ENCODE measurements around the gene ACOT7.
A peak's percentile ranks its signal among the peaks of the same experiment; 100 is the strongest.

The ACOT7 gene

DNA sequence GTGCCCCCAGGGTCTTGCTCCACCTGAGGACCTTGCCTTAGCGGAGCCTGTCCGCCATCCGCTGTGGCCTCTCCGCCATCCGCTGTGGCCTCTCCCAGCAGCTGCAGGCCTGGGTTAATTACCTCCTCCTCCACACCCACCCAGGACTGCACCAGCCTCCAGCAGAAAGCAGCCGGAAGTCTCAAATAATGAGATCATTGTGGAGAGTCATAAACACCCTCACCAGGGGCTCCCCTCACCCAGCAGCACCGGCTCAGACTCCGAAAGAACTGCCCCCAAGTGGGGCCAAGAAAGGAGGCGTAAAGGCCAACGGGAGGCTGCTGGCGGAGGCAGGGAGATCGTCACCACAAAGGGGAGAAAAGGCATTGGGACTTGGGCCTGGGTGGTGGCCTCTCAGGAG is 122.0 kb downstream of the ACOT7 start:
- peaks cover 9% of the 10 kb centered on the region for H3K4me1 ChIP-seq (ENCODE audit: insufficient read depth, low read length, poor library complexity, severe bottlenecking)

DNA sequence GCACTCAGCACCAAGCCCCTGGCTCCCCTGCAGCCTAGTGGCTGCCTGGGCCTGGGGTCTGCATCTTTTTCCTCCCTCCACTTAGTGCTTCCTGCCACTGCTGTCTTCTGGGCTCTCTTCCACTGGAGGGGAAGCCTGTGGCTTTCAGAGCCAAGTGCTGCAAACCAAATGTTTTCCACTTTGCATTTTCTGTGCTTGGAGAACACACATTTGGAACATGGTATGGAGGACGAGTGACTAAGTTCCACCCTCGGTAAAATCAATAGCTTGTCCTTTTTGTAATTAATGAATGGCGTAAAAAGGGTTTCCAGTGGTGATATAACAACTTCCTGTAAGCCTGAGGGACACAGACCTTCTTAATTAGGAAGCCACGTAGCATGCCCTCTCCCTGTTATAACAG is 122.6 kb downstream of the ACOT7 start:
- Histone ChIP-seq H3K9ac (ENCODE audit: low read depth, low read length, poor library complexity, severe bottlenecking) (peak overlapping the region; percentile 8), H3K4me3 (ENCODE audit: low read length, poor library complexity, severe bottlenecking) (no peak overlapping the region), H3K4me2 (ENCODE audit: low read depth, low read length, poor library complexity, severe bottlenecking) (no peak overlapping the region), H3K9me3 (ENCODE audit: insufficient read depth, low read depth, low read length) (no peaks in the 10 kb centered on the region), H3K4me1 (ENCODE audit: insufficient read depth, low read length, poor library complexity, severe bottlenecking) (peaks cover 9% of the 10 kb centered on the region), H3K36me3 (ENCODE audit: insufficient read depth, low read length) (no peaks in the 10 kb centered on the region), H3K27me3 (ENCODE audit: insufficient read depth, low read length, poor library complexity, severe bottlenecking) (no peaks in the 10 kb centered on the region), H4K20me1 (ENCODE audit: insufficient read depth, low read length, poor library complexity, severe bottlenecking) (no peaks in the 10 kb centered on the region), H2AFZ (ENCODE audit: low read length) (no peak overlapping the region), H3K9me2 (replicated peaks; ENCODE audit: low read depth, low read length) (no peaks in the 10 kb centered on the region), H3K79me2 (ENCODE audit: insufficient read depth, low read length) (no peaks in the 10 kb centered on the region), H3F3A (ENCODE audit: low read depth) (no peaks in the 10 kb centered on the region)
- TF ChIP-seq EZH2phosphoT487 (IDR thresholded peaks at IDR 0.05; ENCODE audit: borderline replicate concordance): no peak
- TF ChIP-seq, protein P1, sequence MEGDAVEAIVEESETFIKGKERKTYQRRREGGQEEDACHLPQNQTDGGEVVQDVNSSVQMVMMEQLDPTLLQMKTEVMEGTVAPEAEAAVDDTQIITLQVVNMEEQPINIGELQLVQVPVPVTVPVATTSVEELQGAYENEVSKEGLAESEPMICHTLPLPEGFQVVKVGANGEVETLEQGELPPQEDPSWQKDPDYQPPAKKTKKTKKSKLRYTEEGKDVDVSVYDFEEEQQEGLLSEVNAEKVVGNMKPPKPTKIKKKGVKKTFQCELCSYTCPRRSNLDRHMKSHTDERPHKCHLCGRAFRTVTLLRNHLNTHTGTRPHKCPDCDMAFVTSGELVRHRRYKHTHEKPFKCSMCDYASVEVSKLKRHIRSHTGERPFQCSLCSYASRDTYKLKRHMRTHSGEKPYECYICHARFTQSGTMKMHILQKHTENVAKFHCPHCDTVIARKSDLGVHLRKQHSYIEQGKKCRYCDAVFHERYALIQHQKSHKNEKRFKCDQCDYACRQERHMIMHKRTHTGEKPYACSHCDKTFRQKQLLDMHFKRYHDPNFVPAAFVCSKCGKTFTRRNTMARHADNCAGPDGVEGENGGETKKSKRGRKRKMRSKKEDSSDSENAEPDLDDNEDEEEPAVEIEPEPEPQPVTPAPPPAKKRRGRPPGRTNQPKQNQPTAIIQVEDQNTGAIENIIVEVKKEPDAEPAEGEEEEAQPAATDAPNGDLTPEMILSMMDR (conservative IDR thresholded peaks at IDR 0.05; ENCODE audit: low read length): no peak

More for the DNA sequence above, 122.0 kb downstream of the ACOT7 start:
- H3K9ac ChIP-seq (ENCODE audit: low read depth, low read length, poor library complexity, severe bottlenecking): no peak overlapping the region
- no peaks in the 10 kb centered on the region for H3F3A ChIP-seq (ENCODE audit: low read depth)
- H3K9me2 ChIP-seq (replicated peaks; ENCODE audit: low read depth, low read length): no peaks in the 10 kb centered on the region
- H3K4me2 ChIP-seq (ENCODE audit: low read depth, low read length, poor library complexity, severe bottlenecking): no peak overlapping the region
- no peaks in the 10 kb centered on the region for H3K27me3 ChIP-seq (ENCODE audit: insufficient read depth, low read length, poor library complexity, severe bottlenecking)
- H2AFZ ChIP-seq (ENCODE audit: low read length): no peak overlapping the region
- TF ChIP-seq, protein P1 (conservative IDR thresholded peaks at IDR 0.05; ENCODE audit: low read length): no peak
- TF ChIP-seq EZH2phosphoT487 (IDR thresholded peaks at IDR 0.05; ENCODE audit: borderline replicate concordance): no peak
- H3K36me3 ChIP-seq (ENCODE audit: insufficient read depth, low read length): no peaks in the 10 kb centered on the region
- H3K9me3 ChIP-seq (ENCODE audit: insufficient read depth, low read depth, low read length): no peaks in the 10 kb centered on the region
- H4K20me1 ChIP-seq (ENCODE audit: insufficient read depth, low read length, poor library complexity, severe bottlenecking): no peaks in the 10 kb centered on the region
- H3K79me2 ChIP-seq (ENCODE audit: insufficient read depth, low read length): no peaks in the 10 kb centered on the region
- H3K4me3 ChIP-seq (ENCODE audit: low read length, poor library complexity, severe bottlenecking): no peak overlapping the region

DNA sequence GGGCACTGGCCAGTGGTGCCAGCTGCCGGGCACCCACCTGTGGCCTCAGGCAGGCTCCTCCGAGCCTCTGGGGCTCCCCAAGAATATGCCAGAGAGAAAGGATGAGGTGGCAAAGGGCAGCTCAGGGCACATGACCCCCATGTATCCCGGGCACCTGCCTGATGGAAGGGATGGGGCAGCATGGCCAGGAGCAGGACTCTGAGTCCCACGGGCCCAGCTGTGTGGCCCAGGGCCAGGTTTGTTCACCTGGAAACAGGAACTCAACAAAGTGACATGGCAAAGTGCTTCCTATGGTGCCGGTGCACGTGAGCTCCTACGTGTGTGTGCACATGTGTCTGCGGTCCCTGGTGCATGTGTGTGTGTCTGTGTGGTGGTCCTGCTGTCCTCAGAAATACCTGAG is 123.2 kb downstream of the ACOT7 start:
- no peaks in the 10 kb centered on the region for H4K20me1 ChIP-seq (ENCODE audit: insufficient read depth, low read length, poor library complexity, severe bottlenecking)
- no peaks in the 10 kb centered on the region for H3K36me3 ChIP-seq (ENCODE audit: insufficient read depth, low read length)
- H3K9me2 ChIP-seq (replicated peaks; ENCODE audit: low read depth, low read length): no peaks in the 10 kb centered on the region
- H3K9me3 ChIP-seq (ENCODE audit: insufficient read depth, low read depth, low read length): no peaks in the 10 kb centered on the region
- no peak overlapping the region for H3K4me3 ChIP-seq (ENCODE audit: low read length, poor library complexity, severe bottlenecking)
- no peak overlapping the region for H2AFZ ChIP-seq (ENCODE audit: low read length)
- H3K79me2 ChIP-seq (ENCODE audit: insufficient read depth, low read length): no peaks in the 10 kb centered on the region
- H3K9ac ChIP-seq (ENCODE audit: low read depth, low read length, poor library complexity, severe bottlenecking): peak overlapping the region; percentile 8
- H3F3A ChIP-seq (ENCODE audit: low read depth): no peaks in the 10 kb centered on the region
- TF ChIP-seq, protein P1 (conservative IDR thresholded peaks at IDR 0.05; ENCODE audit: low read length): no peak
- no peak for TF ChIP-seq EZH2phosphoT487 (IDR thresholded peaks at IDR 0.05; ENCODE audit: borderline replicate concordance)
- H3K4me1 ChIP-seq (ENCODE audit: insufficient read depth, low read length, poor library complexity, severe bottlenecking): peaks cover 9% of the 10 kb centered on the region
- no peak overlapping the region for H3K4me2 ChIP-seq (ENCODE audit: low read depth, low read length, poor library complexity, severe bottlenecking)
- H3K27me3 ChIP-seq (ENCODE audit: insufficient read depth, low read length, poor library complexity, severe bottlenecking): no peaks in the 10 kb centered on the region

Data from Loucy (cell line).